Measurements from ENCODE around the gene FEM1B. TPM values are rescaled to one million over a fixed set of nuclear protein-coding genes. Genes with fewer than 3 reads are reported as not detected.

Gene FEM1B
- total RNA-seq, 1 experiment from 2014 or later: 47.3 TPM

DNA sequence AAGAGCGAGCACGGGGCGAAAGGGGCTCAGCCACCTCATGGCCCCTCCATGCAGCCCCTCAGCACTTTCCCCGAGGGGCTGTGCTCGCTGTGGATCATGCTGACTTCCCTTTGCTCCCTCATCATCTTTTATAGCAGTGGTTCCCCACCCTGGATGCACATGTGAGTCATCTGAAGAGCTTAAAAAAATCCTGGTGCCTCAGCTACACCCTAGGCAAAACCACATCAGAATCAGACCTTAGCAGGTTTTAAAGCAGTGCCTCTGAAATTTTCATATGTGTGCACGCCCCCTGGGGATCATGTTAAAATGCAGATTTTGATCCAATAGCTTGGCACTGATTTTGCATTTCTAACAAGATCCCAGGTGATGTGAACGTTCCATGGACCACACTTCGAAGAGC is 50.9 kb downstream of the FEM1B start:
- Histone ChIP-seq H3K9me3 (ENCODE audit: low read depth, low read length, poor library complexity, severe bottlenecking) (no peaks in the 10 kb centered on the region), H3K4me3 (ENCODE audit: low read depth, low read length, poor library complexity, severe bottlenecking) (no peak overlapping the region), H3K27me3 (replicated peaks; ENCODE audit: insufficient read depth, low read depth, low read length, poor library complexity) (no peaks in the 10 kb centered on the region), H3K36me3 (ENCODE audit: insufficient read depth, low read length, poor library complexity, severe bottlenecking) (no peaks in the 10 kb centered on the region), H3K4me1 (ENCODE audit: insufficient read depth, low read length, poor library complexity, severe bottlenecking) (peaks cover 3% of the 10 kb centered on the region), H3K27ac (ENCODE audit: low read depth, low read length, poor library complexity, severe bottlenecking) (no peak overlapping the region)
- ChIA-PET CTCF (no interaction called here), POLR2A (ENCODE audit: low non-redundant PET) (no interaction called here)
- TF ChIP-seq, protein P1, sequence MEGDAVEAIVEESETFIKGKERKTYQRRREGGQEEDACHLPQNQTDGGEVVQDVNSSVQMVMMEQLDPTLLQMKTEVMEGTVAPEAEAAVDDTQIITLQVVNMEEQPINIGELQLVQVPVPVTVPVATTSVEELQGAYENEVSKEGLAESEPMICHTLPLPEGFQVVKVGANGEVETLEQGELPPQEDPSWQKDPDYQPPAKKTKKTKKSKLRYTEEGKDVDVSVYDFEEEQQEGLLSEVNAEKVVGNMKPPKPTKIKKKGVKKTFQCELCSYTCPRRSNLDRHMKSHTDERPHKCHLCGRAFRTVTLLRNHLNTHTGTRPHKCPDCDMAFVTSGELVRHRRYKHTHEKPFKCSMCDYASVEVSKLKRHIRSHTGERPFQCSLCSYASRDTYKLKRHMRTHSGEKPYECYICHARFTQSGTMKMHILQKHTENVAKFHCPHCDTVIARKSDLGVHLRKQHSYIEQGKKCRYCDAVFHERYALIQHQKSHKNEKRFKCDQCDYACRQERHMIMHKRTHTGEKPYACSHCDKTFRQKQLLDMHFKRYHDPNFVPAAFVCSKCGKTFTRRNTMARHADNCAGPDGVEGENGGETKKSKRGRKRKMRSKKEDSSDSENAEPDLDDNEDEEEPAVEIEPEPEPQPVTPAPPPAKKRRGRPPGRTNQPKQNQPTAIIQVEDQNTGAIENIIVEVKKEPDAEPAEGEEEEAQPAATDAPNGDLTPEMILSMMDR (conservative IDR thresholded peaks at IDR 0.05; ENCODE audit: low read depth, low read length): no peak
- TF ChIP-seq EZH2 (IDR thresholded peaks at IDR 0.05; ENCODE audit: borderline replicate concordance, low read depth, low read length, poor library complexity, severe bottlenecking): no peak
- no peak for DNase-seq (ENCODE audit: low spot score)
- no TSS peak for BruUV-seq (replicated peaks)
- intact Hi-C loops (cut with micrococcal nuclease; ENCODE audit: unreplicated experiment): no loop called here

GRCh38 chr15:68328964-68329363 is 51.4 kb downstream of the FEM1B start:
- no peak for TF ChIP-seq EZH2 (IDR thresholded peaks at IDR 0.05; ENCODE audit: borderline replicate concordance, low read depth, low read length, poor library complexity, severe bottlenecking)
- TF ChIP-seq, protein P1 (conservative IDR thresholded peaks at IDR 0.05; ENCODE audit: low read depth, low read length): no peak
- no peaks in the 10 kb centered on the region for H3K36me3 ChIP-seq (ENCODE audit: insufficient read depth, low read length, poor library complexity, severe bottlenecking)
- no peaks in the 10 kb centered on the region for H3K9me3 ChIP-seq (ENCODE audit: low read depth, low read length, poor library complexity, severe bottlenecking)
- no peaks in the 10 kb centered on the region for H3K27me3 ChIP-seq (replicated peaks; ENCODE audit: insufficient read depth, low read depth, low read length, poor library complexity)
- no peak overlapping the region for H3K27ac ChIP-seq (ENCODE audit: low read depth, low read length, poor library complexity, severe bottlenecking)
- ChIA-PET POLR2A (ENCODE audit: low non-redundant PET) (no interaction called here), CTCF (no interaction called here)
- BruUV-seq (replicated peaks): no TSS peak
- H3K4me1 ChIP-seq (ENCODE audit: insufficient read depth, low read length, poor library complexity, severe bottlenecking): peaks cover 3% of the 10 kb centered on the region
- intact Hi-C loops (cut with micrococcal nuclease; ENCODE audit: unreplicated experiment): no loop called here
- no peak for DNase-seq (ENCODE audit: low spot score)
- H3K4me3 ChIP-seq (ENCODE audit: low read depth, low read length, poor library complexity, severe bottlenecking): no peak overlapping the region

DNA sequence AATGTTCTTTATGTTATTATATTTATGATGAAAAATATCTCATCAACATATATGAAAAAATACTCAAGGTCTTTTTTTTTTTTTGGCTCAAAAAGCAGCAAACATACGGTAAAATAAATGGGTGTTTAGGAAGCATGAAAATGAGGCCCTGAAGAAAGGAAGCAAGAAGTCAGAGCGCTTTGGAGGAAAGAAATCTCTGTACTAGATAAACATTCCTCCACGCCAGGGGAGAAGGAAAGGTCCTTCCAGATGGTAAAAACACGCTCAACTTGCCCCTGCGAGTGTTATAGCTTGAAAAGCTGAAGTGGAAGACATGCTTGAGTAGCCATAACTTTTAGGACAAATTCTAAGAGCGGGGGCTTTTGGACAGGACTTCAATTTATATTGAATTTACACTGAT is 52.9 kb downstream of the FEM1B start:
- ChIA-PET POLR2A (ENCODE audit: low non-redundant PET) (no interaction called here), CTCF (no interaction called here)
- no peaks in the 10 kb centered on the region for H3K36me3 ChIP-seq (ENCODE audit: insufficient read depth, low read length, poor library complexity, severe bottlenecking)
- no peaks in the 10 kb centered on the region for H3K27me3 ChIP-seq (replicated peaks; ENCODE audit: insufficient read depth, low read depth, low read length, poor library complexity)
- no peaks in the 10 kb centered on the region for H3K9me3 ChIP-seq (ENCODE audit: low read depth, low read length, poor library complexity, severe bottlenecking)
- no TSS peak for BruUV-seq (replicated peaks)
- intact Hi-C loops (cut with micrococcal nuclease; ENCODE audit: unreplicated experiment): no loop called here
- no peak overlapping the region for H3K4me3 ChIP-seq (ENCODE audit: low read depth, low read length, poor library complexity, severe bottlenecking)
- TF ChIP-seq, protein P1 (conservative IDR thresholded peaks at IDR 0.05; ENCODE audit: low read depth, low read length): no peak
- TF ChIP-seq EZH2 (IDR thresholded peaks at IDR 0.05; ENCODE audit: borderline replicate concordance, low read depth, low read length, poor library complexity, severe bottlenecking): no peak
- peaks cover 3% of the 10 kb centered on the region for H3K4me1 ChIP-seq (ENCODE audit: insufficient read depth, low read length, poor library complexity, severe bottlenecking)
- H3K27ac ChIP-seq (ENCODE audit: low read depth, low read length, poor library complexity, severe bottlenecking): no peak overlapping the region
- no peak for DNase-seq (ENCODE audit: low spot score)

All from A673 (cell line).